Caco-2 (cell line): ENCODE data around the gene AKAP11. TPM values are rescaled to one million over a fixed set of nuclear protein-coding genes. Genes with fewer than 3 reads are reported as not detected.

Source experiments
- BruUV-seq: library from RNA; stranded (reverse); fragments of 400-500 nt; replicated peaks from 2 replicates; lab custom pipeline; 2021; lab: Mats Ljungman, UMichigan
- CTCF ChIA-PET: fragments of 300-600 bp; sonication (Branson Sonifier 250); formaldehyde crosslinking; loops from one replicate; lab custom pipeline; 2022; ENCODE audit warnings: antibody characterized with exemption; lab: Charles Lee
- POLR2A ChIA-PET: fragments of 300-600 bp; sonication (Branson Sonifier 250); formaldehyde crosslinking; loops from one replicate; lab custom pipeline; 2022; ENCODE audit warnings: antibody characterized with exemption; lab: Charles Lee
- DNase-seq, 2 experiments: peaks; one replicate each; pipeline versions ENCODE4 v3.0.0 to v3.0.0-alpha.2; 2020 to 2022
- H3K27me3 ChIP-seq: replicated peaks from 2 replicates; pipeline ENCODE4 v1.6.0; 2011; ENCODE audit warnings: low read length; ENCODE audit not compliant: control insufficient read depth, insufficient read depth
- H3K36me3 ChIP-seq: 2 replicates; pipeline ENCODE4 v1.5.1; 2011; ENCODE audit warnings: low read length; ENCODE audit not compliant: control insufficient read depth, insufficient read depth
- H3K4me1 ChIP-seq: fragments of 250-450 bp; sonication (Bioruptor Pico); 2 replicates; pipeline ENCODE4 v1.5.1; 2020; ENCODE audit warnings: mild to moderate bottlenecking
- H3K4me3 ChIP-seq: 2 replicates; pipeline ENCODE4 v1.5.1; 2011; ENCODE audit warnings: low read depth, mild to moderate bottlenecking, control low read depth, low read length
- H3K9me3 ChIP-seq: fragments of 250-450 bp; sonication (Bioruptor Pico); 2 replicates; pipeline ENCODE4 v1.5.1; 2020; ENCODE audit warnings: mild to moderate bottlenecking, moderate library complexity
- H3K27ac Mint-ChIP-seq: one replicate; pipeline ENCODE4 v1.8.0; 2022; ENCODE audit warnings: mixed read lengths; ENCODE audit not compliant: unreplicated experiment
- H3K27me3 Mint-ChIP-seq: one replicate; pipeline ENCODE4 v1.8.0; 2022; ENCODE audit warnings: mixed read lengths; ENCODE audit not compliant: insufficient read depth, unreplicated experiment
- H3K36me3 Mint-ChIP-seq: one replicate; pipeline ENCODE4 v1.8.0; 2022; ENCODE audit warnings: mild to moderate bottlenecking, mixed read lengths; ENCODE audit not compliant: insufficient read depth, unreplicated experiment
- H3K4me1 Mint-ChIP-seq: one replicate; pipeline ENCODE4 v1.8.0; 2022; ENCODE audit warnings: low read depth, mixed read lengths; ENCODE audit not compliant: unreplicated experiment
- H3K4me3 Mint-ChIP-seq: one replicate; pipeline ENCODE4 v1.8.0; 2022; ENCODE audit warnings: mild to moderate bottlenecking, moderate library complexity, mixed read lengths; ENCODE audit not compliant: unreplicated experiment
- H3K9me3 Mint-ChIP-seq: one replicate; pipeline ENCODE4 v1.8.0; 2022; ENCODE audit warnings: mixed read lengths; ENCODE audit not compliant: unreplicated experiment
- CTCF ChIP-seq, 2 experiments: fragments of 200-600 bp in 1 of 2; IDR thresholded peaks; 1 replicate in 1 of 2; 2 replicates in 1 of 2; pipeline versions ENCODE4 v1.5.1 to v1.8.0; 2011 to 2022; ENCODE audit warnings: antibody characterized with exemption in 1 of 2, control low read depth in 1 of 2, inconsistent platforms in 1 of 2, low read depth in 1 of 2, low read length in 1 of 2, mild to moderate bottlenecking in 1 of 2, moderate library complexity in 1 of 2; ENCODE audit not compliant: insufficient read depth in 1 of 2, severe bottlenecking in 1 of 2, unreplicated experiment in 1 of 2
- intact Hi-C: fragments of 100-400 bp; cut with micrococcal nuclease; formaldehyde crosslinking; loops from one replicate; pipeline ENCODE4 v1.10.0; 2022; ENCODE audit not compliant: unreplicated experiment
- total RNA-seq: library from RNA; stranded (reverse); gene quantifications from 2 replicates; pipeline ENCODE4 v1.2.3, GENCODE V29; 2022

Gene AKAP11
- total RNA-seq, 1 experiment from 2014 or later: 28.6 TPM

DNA sequence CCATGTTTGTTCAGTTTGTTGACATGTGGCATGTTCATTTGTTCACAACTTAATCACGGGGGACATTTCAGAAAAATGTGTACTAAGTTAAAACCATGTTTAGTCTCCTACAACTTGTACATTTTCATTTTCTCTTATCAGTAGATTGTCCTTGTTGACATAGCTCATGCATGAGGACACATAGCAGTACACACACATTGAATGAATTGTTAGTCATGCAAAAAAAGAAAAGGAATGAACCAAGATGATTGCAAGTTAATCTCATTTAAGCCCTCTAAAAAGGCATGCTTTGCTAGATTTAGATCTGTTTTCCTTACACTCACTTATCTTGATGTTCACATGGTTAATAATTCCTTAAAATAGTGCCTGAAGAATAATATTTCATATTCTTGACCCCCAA is 38.2 kb upstream of the AKAP11 start:
- DNase-seq: peak in 1 of 2 experiments; percentile 34
- H3K4me3 Mint-ChIP-seq: no peak overlapping the region
- H3K27me3 Mint-ChIP-seq: no peaks in the 10 kb centered on the region
- Histone ChIP-seq H3K4me1 (peaks cover 18% of the 10 kb centered on the region), H3K36me3 (no peaks in the 10 kb centered on the region), H3K9me3 (no peaks in the 10 kb centered on the region), H3K27me3 (no peaks in the 10 kb centered on the region), H3K4me3 (no peak overlapping the region)
- no peak overlapping the region for H3K27ac Mint-ChIP-seq
- intact Hi-C loops: no loop called here
- TF ChIP-seq CTCF (IDR thresholded peaks at IDR 0.05; ENCODE audit: insufficient read depth in 1 of 2, low read depth in 1 of 2, low read length in 1 of 2, severe bottlenecking in 1 of 2, unreplicated experiment in 1 of 2): no peak
- BruUV-seq: no TSS peak
- H3K9me3 Mint-ChIP-seq: no peaks in the 10 kb centered on the region
- H3K4me1 Mint-ChIP-seq: peaks cover 14% of the 10 kb centered on the region
- no peaks in the 10 kb centered on the region for H3K36me3 Mint-ChIP-seq
- CTCF ChIA-PET: no interaction called here
- POLR2A ChIA-PET: no interaction called here

DNA sequence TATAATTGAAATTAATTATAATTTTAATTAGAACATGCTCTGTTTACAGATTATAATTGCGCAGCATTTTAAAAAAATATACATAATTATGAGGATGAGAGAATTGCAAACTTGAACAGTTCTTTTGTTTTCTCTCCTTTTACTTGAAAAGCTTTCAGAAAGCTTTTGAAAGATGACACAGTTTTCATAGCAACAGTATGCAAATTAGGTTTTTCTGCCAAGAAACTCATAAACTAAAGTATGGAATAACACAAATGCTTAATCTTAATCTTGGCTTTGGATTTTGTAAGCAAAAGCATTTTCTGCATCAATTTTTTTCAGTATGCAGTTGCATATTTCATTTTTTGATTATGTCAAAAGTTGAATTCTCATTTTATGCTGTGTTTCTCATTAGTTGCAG is 32.8 kb upstream of the AKAP11 start:
- Histone ChIP-seq H3K4me1 (0 out of 2 replicates have a peak, but pooled peaks cover under 1% of the 10 kb centered on the region), H3K9me3 (no peaks in the 10 kb centered on the region), H3K36me3 (no peaks in the 10 kb centered on the region), H3K4me3 (no peak overlapping the region), H3K27me3 (no peaks in the 10 kb centered on the region)
- no peak overlapping the region for H3K27ac Mint-ChIP-seq
- peaks cover 9% of the 10 kb centered on the region for H3K4me1 Mint-ChIP-seq
- H3K9me3 Mint-ChIP-seq: no peaks in the 10 kb centered on the region
- no peak for DNase-seq
- intact Hi-C loops: no loop called here
- H3K27me3 Mint-ChIP-seq: no peaks in the 10 kb centered on the region
- CTCF ChIA-PET: no interaction called here
- POLR2A ChIA-PET: no interaction called here
- no TSS peak for BruUV-seq
- no peak overlapping the region for H3K4me3 Mint-ChIP-seq
- no peaks in the 10 kb centered on the region for H3K36me3 Mint-ChIP-seq
- TF ChIP-seq CTCF (IDR thresholded peaks at IDR 0.05; ENCODE audit: insufficient read depth in 1 of 2, low read depth in 1 of 2, low read length in 1 of 2, severe bottlenecking in 1 of 2, unreplicated experiment in 1 of 2): no peak

GRCh38 chr13:42239644-42240043 is 32.3 kb upstream of the AKAP11 start:
- Histone ChIP-seq H3K9me3 (no peaks in the 10 kb centered on the region), H3K4me1 (no peaks in the 10 kb centered on the region), H3K4me3 (no peak overlapping the region), H3K27me3 (no peaks in the 10 kb centered on the region), H3K36me3 (no peaks in the 10 kb centered on the region)
- H3K4me1 Mint-ChIP-seq: peaks cover 9% of the 10 kb centered on the region
- TF ChIP-seq CTCF (IDR thresholded peaks at IDR 0.05; ENCODE audit: insufficient read depth in 1 of 2, low read depth in 1 of 2, low read length in 1 of 2, severe bottlenecking in 1 of 2, unreplicated experiment in 1 of 2): no peak
- H3K36me3 Mint-ChIP-seq: no peaks in the 10 kb centered on the region
- no peaks in the 10 kb centered on the region for H3K27me3 Mint-ChIP-seq
- no TSS peak for BruUV-seq
- H3K9me3 Mint-ChIP-seq: no peaks in the 10 kb centered on the region
- ChIA-PET POLR2A (no interaction called here), CTCF (interaction anchor here (0.6 kb wide), 1 partner anchor 383 kb away, joined by 3 read pairs; no protein-coding TSS in a partner anchor)
- no peak overlapping the region for H3K27ac Mint-ChIP-seq
- intact Hi-C loops: no loop called here
- DNase-seq: no peak
- no peak overlapping the region for H3K4me3 Mint-ChIP-seq
